Measurements from ENCODE around the gene CHGA.

- TF ChIP-seq, protein P1, sequence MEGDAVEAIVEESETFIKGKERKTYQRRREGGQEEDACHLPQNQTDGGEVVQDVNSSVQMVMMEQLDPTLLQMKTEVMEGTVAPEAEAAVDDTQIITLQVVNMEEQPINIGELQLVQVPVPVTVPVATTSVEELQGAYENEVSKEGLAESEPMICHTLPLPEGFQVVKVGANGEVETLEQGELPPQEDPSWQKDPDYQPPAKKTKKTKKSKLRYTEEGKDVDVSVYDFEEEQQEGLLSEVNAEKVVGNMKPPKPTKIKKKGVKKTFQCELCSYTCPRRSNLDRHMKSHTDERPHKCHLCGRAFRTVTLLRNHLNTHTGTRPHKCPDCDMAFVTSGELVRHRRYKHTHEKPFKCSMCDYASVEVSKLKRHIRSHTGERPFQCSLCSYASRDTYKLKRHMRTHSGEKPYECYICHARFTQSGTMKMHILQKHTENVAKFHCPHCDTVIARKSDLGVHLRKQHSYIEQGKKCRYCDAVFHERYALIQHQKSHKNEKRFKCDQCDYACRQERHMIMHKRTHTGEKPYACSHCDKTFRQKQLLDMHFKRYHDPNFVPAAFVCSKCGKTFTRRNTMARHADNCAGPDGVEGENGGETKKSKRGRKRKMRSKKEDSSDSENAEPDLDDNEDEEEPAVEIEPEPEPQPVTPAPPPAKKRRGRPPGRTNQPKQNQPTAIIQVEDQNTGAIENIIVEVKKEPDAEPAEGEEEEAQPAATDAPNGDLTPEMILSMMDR (IDR thresholded peaks at IDR 0.05; ENCODE audit: poor library complexity, severe bottlenecking), result no peak
- TF ChIP-seq EZH2 (IDR thresholded peaks at IDR 0.05; ENCODE audit: borderline replicate concordance, insufficient read depth, low read length, poor library complexity, severe bottlenecking) (no peak), TAF1 (IDR thresholded peaks at IDR 0.05; ENCODE audit: low read depth) (no peak)
These were observed 46.5 kb downstream of the CHGA start for GRCh38 chr14:92969430-92969829.

Data from neural cell (in vitro differentiated cells).